ENCODE results near the gene MYORG.
"Not testable (repeated sequence)": the region's sequence is repeated elsewhere in the genome, so short reads cannot be mapped to it uniquely, and the experiment has no call there.

Gene MYORG

DNA sequence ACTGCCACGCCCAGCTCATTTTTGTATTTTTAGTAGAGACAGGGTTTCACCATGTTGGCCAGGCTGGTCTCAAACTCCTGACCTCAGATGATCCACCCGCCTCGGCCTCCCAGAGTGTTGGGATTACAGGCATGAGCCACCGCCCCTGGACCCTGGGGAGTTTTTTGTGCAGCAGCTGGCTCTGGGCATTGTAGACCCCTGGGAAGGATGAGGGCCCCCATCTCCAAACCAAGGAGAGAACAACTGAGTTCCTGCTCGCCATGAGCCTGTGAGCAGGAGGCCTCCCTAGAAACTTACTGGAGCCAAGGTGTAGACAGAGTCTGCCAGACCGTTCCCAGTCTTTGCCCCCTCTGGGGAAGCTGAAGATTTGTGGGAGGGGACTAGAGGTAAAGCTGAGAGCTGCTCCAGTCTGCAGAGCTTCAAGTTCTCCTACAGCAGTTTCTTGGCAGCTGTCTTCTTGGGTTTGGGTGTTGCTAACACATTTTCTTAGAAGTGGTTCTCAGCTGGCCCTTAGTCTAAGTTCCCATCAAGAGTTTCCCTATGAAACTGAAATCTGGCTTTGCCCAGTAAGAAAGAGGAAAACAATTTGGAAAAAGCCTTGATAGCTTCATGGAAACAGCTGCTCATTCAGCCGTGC is 34.9 kb downstream of the MYORG start:
- Histone ChIP-seq H3K4me3 (ENCODE audit: low read length) (no peak overlapping the region), H3K9ac (ENCODE audit: low read length) (no peak overlapping the region), H3K36me3 (ENCODE audit: control insufficient read depth, insufficient read depth, low read length, severe bottlenecking) (peaks cover 16% of the 10 kb centered on the region), H3K4me1 (ENCODE audit: control insufficient read depth, insufficient read depth, low read length) (peaks cover 53% of the 10 kb centered on the region), H3K9me3 (ENCODE audit: control insufficient read depth, low read length) (no peaks in the 10 kb centered on the region), H3K27me3 (replicated peaks; ENCODE audit: control insufficient read depth, insufficient read depth, low read length) (no peaks in the 10 kb centered on the region)
- DNase-seq (ENCODE audit: low read depth) = no peak

DNA sequence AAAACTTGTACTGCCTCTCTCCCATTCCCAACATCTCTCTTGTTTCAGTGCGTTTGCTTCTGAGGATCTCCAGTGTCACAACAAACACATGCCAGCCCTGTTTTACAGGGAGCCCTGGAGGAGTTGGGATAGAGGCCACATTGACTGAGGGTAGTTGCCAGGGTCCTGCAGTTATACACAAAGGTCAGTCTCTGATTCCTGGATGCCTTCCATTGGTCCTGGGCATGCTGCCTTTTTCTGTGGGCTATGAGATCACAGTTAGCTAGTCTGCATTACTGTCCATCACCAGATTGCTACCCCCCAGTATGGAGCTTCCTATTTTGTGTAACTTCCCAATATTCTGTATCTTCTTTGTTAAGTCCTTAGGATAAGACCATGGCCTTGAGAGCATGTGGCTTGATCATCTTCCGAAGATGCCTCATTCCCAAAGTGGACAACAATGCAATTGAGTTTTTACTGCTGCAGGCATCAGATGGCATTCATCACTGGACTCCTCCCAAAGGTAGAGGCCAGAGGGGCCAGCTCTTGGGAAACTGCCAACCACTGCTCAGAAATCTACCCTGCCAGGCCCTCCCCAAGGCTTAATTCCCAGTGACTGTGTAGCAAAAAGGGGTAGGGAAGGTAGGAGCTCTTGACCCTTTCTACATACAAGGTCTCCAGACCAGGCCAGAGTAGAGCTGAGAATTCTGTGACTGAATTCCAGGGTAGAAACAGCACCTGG is 37.9 kb downstream of the MYORG start:
- DNase-seq (ENCODE audit: low read depth) = no peak
- Histone ChIP-seq H3K9ac (ENCODE audit: low read length) (no peak overlapping the region), H3K4me3 (ENCODE audit: low read length) (no peak overlapping the region)

DNA sequence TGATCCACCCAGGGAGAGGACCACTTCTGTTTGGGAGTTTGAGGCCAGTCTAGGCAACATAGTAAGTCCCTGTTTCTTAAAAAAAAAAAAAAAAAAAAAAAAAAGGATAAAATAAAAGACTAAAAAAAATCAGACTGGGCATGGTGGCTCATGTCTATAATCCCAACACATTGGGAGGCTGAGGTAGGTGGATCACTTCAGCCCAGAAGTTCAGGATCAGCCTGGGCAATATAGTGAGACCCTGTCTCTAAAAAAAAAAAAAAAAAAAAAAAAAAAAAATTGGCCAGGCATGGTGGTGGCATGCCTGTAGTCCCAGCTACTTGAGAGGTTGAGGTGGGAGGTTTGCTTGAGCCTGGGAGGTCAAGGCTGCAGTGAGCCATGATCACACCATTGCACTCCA is 38.6 kb downstream of the MYORG start:
- H3K4me1 ChIP-seq (ENCODE audit: control insufficient read depth, insufficient read depth, low read length) = peaks cover 23% of the 10 kb centered on the region

More for the DNA sequence above, 37.9 kb downstream of the MYORG start:
- Histone ChIP-seq H3K9me3 (ENCODE audit: control insufficient read depth, low read length) (no peaks in the 10 kb centered on the region), H3K36me3 (ENCODE audit: control insufficient read depth, insufficient read depth, low read length, severe bottlenecking) (peaks cover 16% of the 10 kb centered on the region), H3K27me3 (replicated peaks; ENCODE audit: control insufficient read depth, insufficient read depth, low read length) (no peaks in the 10 kb centered on the region), H3K4me1 (ENCODE audit: control insufficient read depth, insufficient read depth, low read length) (peaks cover 30% of the 10 kb centered on the region)

GRCh38 chr9:34337403-34337802 is 39.3 kb downstream of the MYORG start:
- Histone ChIP-seq H3K4me1 (ENCODE audit: control insufficient read depth, insufficient read depth, low read length) (peaks cover 16% of the 10 kb centered on the region), H3K27me3 (replicated peaks; ENCODE audit: control insufficient read depth, insufficient read depth, low read length) (no peaks in the 10 kb centered on the region), H3K4me3 (ENCODE audit: low read length) (no peak overlapping the region), H3K9ac (ENCODE audit: low read length) (no peak overlapping the region), H3K9me3 (ENCODE audit: control insufficient read depth, low read length) (no peaks in the 10 kb centered on the region), H3K36me3 (ENCODE audit: control insufficient read depth, insufficient read depth, low read length, severe bottlenecking) (peaks cover 16% of the 10 kb centered on the region)
- no peak for DNase-seq (ENCODE audit: low read depth)

More for the DNA sequence above, 38.6 kb downstream of the MYORG start:
- not testable (repeated sequence) for DNase-seq (ENCODE audit: low read depth); H3K9ac ChIP-seq (ENCODE audit: low read length); H3K4me3 ChIP-seq (ENCODE audit: low read length); H3K9me3 ChIP-seq (ENCODE audit: control insufficient read depth, low read length); H3K27me3 ChIP-seq (replicated peaks; ENCODE audit: control insufficient read depth, insufficient read depth, low read length)
- peaks cover 16% of the 10 kb centered on the region for H3K36me3 ChIP-seq (ENCODE audit: control insufficient read depth, insufficient read depth, low read length, severe bottlenecking)

GRCh38 chr9:34335376-34335775 is 41.3 kb downstream of the MYORG start:
- peaks cover 13% of the 10 kb centered on the region for H3K4me1 ChIP-seq (ENCODE audit: control insufficient read depth, insufficient read depth, low read length)
- no peak for DNase-seq (ENCODE audit: low read depth)
- peaks cover 10% of the 10 kb centered on the region for H3K36me3 ChIP-seq (ENCODE audit: control insufficient read depth, insufficient read depth, low read length, severe bottlenecking)
- H3K9me3 ChIP-seq (ENCODE audit: control insufficient read depth, low read length) = no peaks in the 10 kb centered on the region
- no peak overlapping the region for H3K4me3 ChIP-seq (ENCODE audit: low read length)
- no peaks in the 10 kb centered on the region for H3K27me3 ChIP-seq (replicated peaks; ENCODE audit: control insufficient read depth, insufficient read depth, low read length)
- H3K9ac ChIP-seq (ENCODE audit: low read length) = no peak overlapping the region

DNA sequence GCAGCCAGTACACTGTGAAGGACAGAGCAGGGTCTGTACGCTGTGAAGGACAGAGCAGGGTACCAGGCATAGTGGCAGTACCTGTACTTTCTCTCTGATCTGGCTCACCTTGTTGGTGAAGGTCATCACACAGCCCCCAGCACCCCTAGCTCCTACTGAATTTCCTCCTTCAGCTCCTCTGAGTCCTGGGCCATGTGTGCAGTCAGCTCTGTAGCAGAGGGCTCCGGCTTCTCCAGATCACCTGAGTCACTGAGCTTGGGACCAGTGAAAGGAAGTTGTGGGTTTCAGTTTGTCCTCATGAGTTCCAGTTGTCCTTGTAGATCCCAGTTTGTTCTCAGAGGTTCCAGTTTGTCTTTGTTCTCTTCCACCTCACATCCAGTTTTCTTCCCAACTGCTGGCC is 41.8 kb downstream of the MYORG start:
- Histone ChIP-seq H3K9ac (ENCODE audit: low read length) (no peak overlapping the region), H3K9me3 (ENCODE audit: control insufficient read depth, low read length) (no peaks in the 10 kb centered on the region)

DNA sequence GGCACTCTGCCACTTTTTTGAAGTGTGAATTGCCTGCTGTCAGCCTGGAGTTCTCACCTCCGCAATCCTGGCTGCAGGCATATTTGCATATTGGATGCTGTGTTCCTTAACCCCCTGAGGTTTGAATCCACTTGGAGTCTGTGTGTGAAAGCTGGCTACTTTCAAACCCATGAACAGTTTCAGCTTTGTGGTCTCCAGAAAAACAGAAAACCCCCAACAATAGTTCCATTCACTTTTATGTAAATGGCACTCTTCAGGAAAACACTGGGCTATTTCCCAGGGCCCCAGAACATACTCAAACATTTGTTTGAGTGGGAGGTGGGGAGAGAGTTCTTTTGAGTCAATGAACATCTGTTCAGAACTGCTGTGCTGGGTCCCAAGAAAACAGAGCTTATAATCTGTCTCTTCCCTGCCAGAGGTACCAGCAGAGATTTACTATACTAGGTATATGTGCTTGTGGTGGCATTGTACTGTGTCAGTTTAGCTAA is 42.3 kb downstream of the MYORG start:
- Histone ChIP-seq H3K9ac (ENCODE audit: low read length) (no peak overlapping the region), H3K36me3 (ENCODE audit: control insufficient read depth, insufficient read depth, low read length, severe bottlenecking) (peaks cover 7% of the 10 kb centered on the region), H3K4me1 (ENCODE audit: control insufficient read depth, insufficient read depth, low read length) (peaks cover 16% of the 10 kb centered on the region), H3K9me3 (ENCODE audit: control insufficient read depth, low read length) (no peaks in the 10 kb centered on the region), H3K27me3 (replicated peaks; ENCODE audit: control insufficient read depth, insufficient read depth, low read length) (no peaks in the 10 kb centered on the region), H3K4me3 (ENCODE audit: low read length) (no peak overlapping the region)
- DNase-seq (ENCODE audit: low read depth) = no peak

More for the DNA sequence above, 41.8 kb downstream of the MYORG start:
- no peaks in the 10 kb centered on the region for H3K27me3 ChIP-seq (replicated peaks; ENCODE audit: control insufficient read depth, insufficient read depth, low read length)
- H3K4me3 ChIP-seq (ENCODE audit: low read length) = no peak overlapping the region
- H3K36me3 ChIP-seq (ENCODE audit: control insufficient read depth, insufficient read depth, low read length, severe bottlenecking) = peaks cover 10% of the 10 kb centered on the region
- DNase-seq (ENCODE audit: low read depth) = no peak
- peaks cover 16% of the 10 kb centered on the region for H3K4me1 ChIP-seq (ENCODE audit: control insufficient read depth, insufficient read depth, low read length)

DNA sequence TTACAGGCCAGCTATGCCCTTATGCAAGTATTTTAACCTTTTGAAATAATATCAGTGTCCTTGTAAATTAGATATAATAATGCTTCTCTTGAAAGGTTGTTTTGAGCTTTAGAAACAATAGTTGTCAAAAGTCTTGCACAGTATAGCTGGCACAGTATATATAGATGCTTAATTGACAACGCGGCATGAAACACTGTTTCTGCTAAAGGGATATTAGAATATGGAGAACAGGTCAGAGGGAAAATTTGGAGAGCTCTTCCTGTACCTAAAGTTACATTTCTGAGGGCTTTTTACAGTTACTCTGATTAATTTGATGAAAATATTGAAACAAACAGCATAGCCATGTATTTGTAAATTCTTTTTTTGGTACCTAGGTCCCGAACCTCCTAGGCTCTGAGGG is 42.9 kb downstream of the MYORG start:
- Histone ChIP-seq H3K9me3 (ENCODE audit: control insufficient read depth, low read length) (no peaks in the 10 kb centered on the region), H3K27me3 (replicated peaks; ENCODE audit: control insufficient read depth, insufficient read depth, low read length) (no peaks in the 10 kb centered on the region), H3K4me3 (ENCODE audit: low read length) (no peak overlapping the region), H3K4me1 (ENCODE audit: control insufficient read depth, insufficient read depth, low read length) (peaks cover 14% of the 10 kb centered on the region), H3K36me3 (ENCODE audit: control insufficient read depth, insufficient read depth, low read length, severe bottlenecking) (peaks cover 2% of the 10 kb centered on the region), H3K9ac (ENCODE audit: low read length) (no peak overlapping the region)
- no peak for DNase-seq (ENCODE audit: low read depth)

- Histone ChIP-seq H3K4me3 (ENCODE audit: low read length) (no peak overlapping the region), H3K9me3 (ENCODE audit: control insufficient read depth, low read length) (no peaks in the 10 kb centered on the region), H3K36me3 (ENCODE audit: control insufficient read depth, insufficient read depth, low read length, severe bottlenecking) (no peaks in the 10 kb centered on the region), H3K9ac (ENCODE audit: low read length) (peak overlapping the region; percentile 15), H3K4me1 (ENCODE audit: control insufficient read depth, insufficient read depth, low read length) (peaks cover 18% of the 10 kb centered on the region), H3K27me3 (replicated peaks; ENCODE audit: control insufficient read depth, insufficient read depth, low read length) (no peaks in the 10 kb centered on the region)
- peak; percentile 75 for DNase-seq (ENCODE audit: low read depth)
Observed at GRCh38 chr9:34332076-34332964, 44.4 kb downstream of the MYORG start.

GRCh38 chr9:34331196-34331595 is 45.5 kb downstream of the MYORG start:
- Histone ChIP-seq H3K9me3 (ENCODE audit: control insufficient read depth, low read length) (no peaks in the 10 kb centered on the region), H3K9ac (ENCODE audit: low read length) (no peak overlapping the region), H3K27me3 (replicated peaks; ENCODE audit: control insufficient read depth, insufficient read depth, low read length) (no peaks in the 10 kb centered on the region), H3K4me1 (ENCODE audit: control insufficient read depth, insufficient read depth, low read length) (peaks cover 23% of the 10 kb centered on the region), H3K4me3 (ENCODE audit: low read length) (no peak overlapping the region), H3K36me3 (ENCODE audit: control insufficient read depth, insufficient read depth, low read length, severe bottlenecking) (no peaks in the 10 kb centered on the region)
- DNase-seq (ENCODE audit: low read depth) = no peak

All from adipocyte (in vitro differentiated cells).